HepG2 (cell line): ENCODE data around the gene TMEM14B. TPM values are rescaled to one million over a fixed set of nuclear protein-coding genes. Genes with fewer than 3 reads are reported as not detected.

Source experiments
- ATAC-seq: fragments of 200-7000 bp; cut with Tn5 transposase; 3 replicates; pipeline ENCODE4 v1.9.1; 2020; ENCODE audit warnings: mild to moderate bottlenecking, moderate library complexity
- BruUV-seq: library from RNA; stranded (reverse); fragments of 400-500 nt; replicated peaks from 2 replicates; lab custom pipeline; 2021; lab: Mats Ljungman, UMichigan
- CTCF ChIA-PET: fragments of 300-600 bp; formaldehyde crosslinking; extraction: SDS; loops from one replicate; lab custom pipeline; 2021; ENCODE audit warnings: low total read pairs, inconsistent platforms, low intra/inter-chr PET ratio; lab: Yijun Ruan, JAX
- POLR2A ChIA-PET: fragments of 350-600 bp; sonication (Branson Sonifier 250); formaldehyde crosslinking; loops from one replicate; lab custom pipeline; 2020; ENCODE audit warnings: antibody characterized with exemption, inconsistent platforms; lab: Yijun Ruan, JAX
- DNase-seq: peaks from one replicate; pipeline ENCODE4 v3.0.0-alpha.2; 2015; ENCODE audit warnings: low spot score
- FAIRE-seq: peaks from 3 replicates; lab custom pipeline; 2011; peaks lifted over from hg19 to GRCh38; lab: Jason Lieb, UNC
- H2AFZ ChIP-seq: one replicate; pipeline ENCODE4 v1.6.1; 2011; ENCODE audit warnings: low read length, inconsistent platforms
- H3K27ac ChIP-seq: fragments of 300-600 bp; 3 replicates; pipeline ENCODE4 v1.8.0; 2011; ENCODE audit warnings: mixed run types, mild to moderate bottlenecking, mixed read lengths, low read length, inconsistent platforms; ENCODE audit not compliant: insufficient read depth; ENCODE audit errors: extremely low read length
- H3K27me3 ChIP-seq, 2 experiments: fragments of 200-600 bp in 1 of 2; 2 replicates in 1 of 2; 3 replicates in 1 of 2; pipeline versions ENCODE4 v1.6.0 to v1.8.0; 2011; ENCODE audit warnings: low read length in 2 of 2, mild to moderate bottlenecking in 2 of 2, moderate library complexity in 2 of 2, inconsistent platforms in 1 of 2; ENCODE audit not compliant: insufficient read depth in 2 of 2, control insufficient read depth in 1 of 2
- H3K36me3 ChIP-seq, 2 experiments: fragments of 200-600 bp in 1 of 2; replicated peaks in 1 of 2; 2 replicates in 1 of 2; 3 replicates in 1 of 2; pipeline versions ENCODE4 v1.5.1 to v1.8.0; 2011; ENCODE audit warnings: low read length in 2 of 2, inconsistent platforms in 1 of 2; ENCODE audit not compliant: insufficient read depth in 2 of 2, control insufficient read depth in 1 of 2
- H3K4me1 ChIP-seq: 2 replicates; pipeline ENCODE4 v1.5.1; 2012; ENCODE audit warnings: low read length, inconsistent platforms; ENCODE audit not compliant: insufficient read depth
- H3K4me2 ChIP-seq: 2 replicates; pipeline ENCODE4 v1.6.0; 2011; ENCODE audit warnings: low read depth, low read length, inconsistent platforms
- H3K4me3 ChIP-seq, 3 experiments: fragments of 200-600 bp in 1 of 3; sonication (generic), shearing (Covaris generic) in 1 of 3; replicated peaks in 1 of 3; 2 replicates each; pipeline ENCODE4 v1.5.1; 2011 to 2016; ENCODE audit warnings: low read length in 3 of 3, inconsistent platforms in 2 of 3, low read depth in 2 of 3, mild to moderate bottlenecking in 2 of 3, control low read depth in 1 of 3, mixed read lengths in 1 of 3; ENCODE audit not compliant: insufficient read depth in 1 of 3
- H3K79me2 ChIP-seq: one replicate; pipeline ENCODE4 v1.6.1; 2011; ENCODE audit warnings: low read length, inconsistent platforms; ENCODE audit not compliant: insufficient read depth
- H3K9ac ChIP-seq: 2 replicates; pipeline ENCODE4 v1.6.0; 2011; ENCODE audit warnings: mild to moderate bottlenecking, low read depth, low read length, inconsistent platforms; ENCODE audit not compliant: insufficient read depth
- H3K9me3 ChIP-seq: 2 replicates; pipeline ENCODE4 v1.5.1; 2012; ENCODE audit warnings: mild to moderate bottlenecking, low read length
- H4K20me1 ChIP-seq: 2 replicates; pipeline ENCODE4 v1.6.0; 2011; ENCODE audit warnings: inconsistent platforms, mild to moderate bottlenecking, low read length, moderate library complexity; ENCODE audit not compliant: insufficient read depth
- FOSL2 ChIP-seq: sonication (generic); formaldehyde crosslinking; IDR thresholded peaks from 2 replicates; pipeline ENCODE4 v1.4.0; 2020; ENCODE audit warnings: missing genetic modification reagents
- NCOA2 ChIP-seq: sonication (generic); formaldehyde crosslinking; IDR thresholded peaks from 2 replicates; pipeline ENCODE4 v1.8.0; 2022; ENCODE audit warnings: inconsistent platforms
- NKX3-1 ChIP-seq: sonication (generic); formaldehyde crosslinking; IDR thresholded peaks from 2 replicates; pipeline ENCODE4 v1.5.0; 2020; ENCODE audit warnings: missing genetic modification reagents
- NPAS2 ChIP-seq: sonication (generic); formaldehyde crosslinking; IDR thresholded peaks from 2 replicates; pipeline ENCODE4 v1.8.0; 2022; ENCODE audit warnings: mild to moderate bottlenecking, missing genetic modification reagents, borderline replicate concordance
- NR2C2 ChIP-seq: sonication (generic); formaldehyde crosslinking; IDR thresholded peaks from 2 replicates; pipeline ENCODE4 v1.4.0; 2020; ENCODE audit warnings: missing genetic modification reagents, mild to moderate bottlenecking, moderate library complexity, borderline replicate concordance
- PAWR ChIP-seq: sonication (generic); formaldehyde crosslinking; IDR thresholded peaks from 2 replicates; pipeline ENCODE4 v1.4.0; 2020; ENCODE audit warnings: missing genetic modification reagents, mild to moderate bottlenecking, borderline replicate concordance
- PPARG ChIP-seq: conservative IDR thresholded peaks from 2 replicates; pipeline ENCODE4 v1.6.1; 2016; ENCODE audit warnings: missing biosample characterization, missing genetic modification reagents
- RELA ChIP-seq: sonication (generic); formaldehyde crosslinking; IDR thresholded peaks from 2 replicates; pipeline ENCODE4 v1.4.0; 2020; ENCODE audit warnings: missing genetic modification reagents
- RXRB ChIP-seq: IDR thresholded peaks from 2 replicates; pipeline ENCODE4 v1.6.1; 2016; ENCODE audit warnings: borderline replicate concordance, missing genetic modification reagents, missing compliant biosample characterization
- SALL1 ChIP-seq: sonication (generic); formaldehyde crosslinking; IDR thresholded peaks from 2 replicates; pipeline ENCODE4 v1.8.0; 2022; ENCODE audit warnings: mild to moderate bottlenecking, missing genetic modification reagents
- SAP130 ChIP-seq: IDR thresholded peaks from 2 replicates; pipeline ENCODE4 v1.6.1; 2016; ENCODE audit warnings: low read depth
- WIZ ChIP-seq: sonication (generic); formaldehyde crosslinking; IDR thresholded peaks from 2 replicates; pipeline ENCODE4 v1.5.1; 2020; ENCODE audit warnings: mild to moderate bottlenecking, missing genetic modification reagents
- WGBS: methylation state at CpG from one replicate; pipeline ENCODE4 v1.1.6; 2017; ENCODE audit warnings: low lambda C conversion rate; 5-methylcytosine and 5-hydroxymethylcytosine counted together
- in situ Hi-C: cut with HindIII; loops from 2 replicates; pipeline ENCODE4 v1.10.0; 2017; ENCODE audit warnings: low pct_unique_long_range_greater_than_20kb; ENCODE audit not compliant: extremely low pct_ligation_motif_present
- intact Hi-C: fragments of 100-400 bp; cut with micrococcal nuclease; formaldehyde crosslinking; loops from one replicate; pipeline ENCODE4 v1.10.0; 2022; ENCODE audit not compliant: unreplicated experiment
- polyA plus RNA-seq, 8 experiments: library from polyadenylated mRNA; depleted of rRNA in 3 of 8; stranded (reverse) in 7 of 8; unstranded in 1 of 8; fragments of >200 nt; fragmentation: Illumina TruSeq in 4 of 8; extraction: Trizol in 4 of 8; gene quantifications; 2 replicates each; pipeline versions ENCODE4 v1.2.1 to v1.2.3, GENCODE V29; 2011 to 2016; ENCODE audit warnings: low read depth in 4 of 8, missing spikeins in 1 of 8, mixed read lengths in 1 of 8; ENCODE audit not compliant: insufficient read depth in 1 of 8
- total RNA-seq, 5 experiments: library from RNA; depleted of rRNA; stranded (reverse); fragments of >200 nt; fragmentation: Illumina TruSeq; extraction: Trizol; gene quantifications; 2 replicates each; pipeline ENCODE4 v1.2.3, GENCODE V29; 2016; ENCODE audit warnings: low read depth in 1 of 5
- TF ChIP-seq, protein P1 (sequence below): sonication (generic); formaldehyde crosslinking; IDR thresholded peaks from 2 replicates; pipeline ENCODE4 v1.4.0; 2020; ENCODE audit warnings: missing genetic modification reagents
- TF ChIP-seq, protein P2 (sequence below): sonication (generic); IDR thresholded peaks from 2 replicates; pipeline ENCODE4 v1.6.1; 2016; ENCODE audit warnings: low read depth, borderline replicate concordance
- TF ChIP-seq, protein P3 (sequence below): IDR thresholded peaks from 2 replicates; pipeline ENCODE4 v1.6.1; 2012; ENCODE audit warnings: low read depth, low read length, improper control_type of control experiment

Gene TMEM14B
- total and polyA plus RNA-seq, 2 of the 13 experiments (the other 11 are each of a cell fraction or from before 2014, with no cell fraction given) = 133 to 200 TPM

DNA sequence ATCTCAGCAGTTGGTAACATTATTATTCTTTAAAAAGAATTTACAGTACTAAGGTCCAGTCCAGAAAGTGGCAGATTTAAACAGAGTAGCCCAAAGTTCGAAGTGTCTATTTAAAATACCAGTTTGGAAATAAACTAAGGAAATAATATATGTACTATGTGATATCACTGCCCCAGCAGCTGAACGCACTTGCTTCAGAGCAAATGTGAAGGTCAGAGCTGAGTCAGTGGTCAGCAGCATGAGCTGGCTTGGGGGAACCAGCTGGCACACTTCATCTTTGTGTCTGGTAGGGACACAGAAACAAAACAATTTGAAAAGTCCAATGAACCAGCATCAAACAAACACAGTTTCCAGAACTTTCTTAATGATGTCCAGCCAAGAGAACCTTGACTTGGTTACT is 15.4 kb downstream of the TMEM14B start:
- FAIRE-seq (peak; percentile 46), ATAC-seq (peak; percentile 64; the same call in 2 of the 3 replicates), DNase-seq (peak; percentile 38)
- CTCF ChIA-PET = no interaction called here
- TSS peak; percentile 9 for BruUV-seq
- WGBS = 58% methylated on average over 2 of the region's 2 CpGs
- Histone ChIP-seq H3K4me1 (peaks cover 26% of the 10 kb centered on the region), H4K20me1 (no peaks in the 10 kb centered on the region), H3K36me3 (peaks cover 5 to 25% of the 10 kb centered on the region in 2 experiments), H3K9ac (no peak overlapping the region), H3K27ac (peak overlapping the region; percentile 24), H2AFZ (no peak overlapping the region), H3K4me2 (no peak overlapping the region), H3K27me3 (no peaks in the 10 kb centered on the region), H3K4me3 (no peak overlapping the region), H3K79me2 (no peaks in the 10 kb centered on the region), H3K9me3 (no peaks in the 10 kb centered on the region)
- intact Hi-C loops = no loop called here
- POLR2A ChIA-PET = interaction anchor here (1.0 kb wide), 1 partner anchor 40 kb away, joined by 4 read pairs; the partner anchor contains the start of gene TMEM14C
- in situ Hi-C loops = no loop called here
- TF ChIP-seq RELA (CRISPR knock-in tag) (no peak), PPARG (CRISPR knock-in tag) (peak; percentile 51; the same call in 1 of the 2 replicates), NCOA2 (CRISPR knock-in tag) (no peak), SAP130 (CRISPR knock-in tag) (peak; percentile 63), PAWR (CRISPR knock-in tag) (no peak), NR2C2 (CRISPR knock-in tag) (no peak), NPAS2 (no peak), RXRB (CRISPR knock-in tag) (no peak), SALL1 (CRISPR knock-in tag) (peak; percentile 54), FOSL2 (CRISPR knock-in tag) (peak; percentile 72), NKX3-1 (CRISPR knock-in tag) (no peak), WIZ (CRISPR knock-in tag) (no peak)
- TF ChIP-seq, protein P1, sequence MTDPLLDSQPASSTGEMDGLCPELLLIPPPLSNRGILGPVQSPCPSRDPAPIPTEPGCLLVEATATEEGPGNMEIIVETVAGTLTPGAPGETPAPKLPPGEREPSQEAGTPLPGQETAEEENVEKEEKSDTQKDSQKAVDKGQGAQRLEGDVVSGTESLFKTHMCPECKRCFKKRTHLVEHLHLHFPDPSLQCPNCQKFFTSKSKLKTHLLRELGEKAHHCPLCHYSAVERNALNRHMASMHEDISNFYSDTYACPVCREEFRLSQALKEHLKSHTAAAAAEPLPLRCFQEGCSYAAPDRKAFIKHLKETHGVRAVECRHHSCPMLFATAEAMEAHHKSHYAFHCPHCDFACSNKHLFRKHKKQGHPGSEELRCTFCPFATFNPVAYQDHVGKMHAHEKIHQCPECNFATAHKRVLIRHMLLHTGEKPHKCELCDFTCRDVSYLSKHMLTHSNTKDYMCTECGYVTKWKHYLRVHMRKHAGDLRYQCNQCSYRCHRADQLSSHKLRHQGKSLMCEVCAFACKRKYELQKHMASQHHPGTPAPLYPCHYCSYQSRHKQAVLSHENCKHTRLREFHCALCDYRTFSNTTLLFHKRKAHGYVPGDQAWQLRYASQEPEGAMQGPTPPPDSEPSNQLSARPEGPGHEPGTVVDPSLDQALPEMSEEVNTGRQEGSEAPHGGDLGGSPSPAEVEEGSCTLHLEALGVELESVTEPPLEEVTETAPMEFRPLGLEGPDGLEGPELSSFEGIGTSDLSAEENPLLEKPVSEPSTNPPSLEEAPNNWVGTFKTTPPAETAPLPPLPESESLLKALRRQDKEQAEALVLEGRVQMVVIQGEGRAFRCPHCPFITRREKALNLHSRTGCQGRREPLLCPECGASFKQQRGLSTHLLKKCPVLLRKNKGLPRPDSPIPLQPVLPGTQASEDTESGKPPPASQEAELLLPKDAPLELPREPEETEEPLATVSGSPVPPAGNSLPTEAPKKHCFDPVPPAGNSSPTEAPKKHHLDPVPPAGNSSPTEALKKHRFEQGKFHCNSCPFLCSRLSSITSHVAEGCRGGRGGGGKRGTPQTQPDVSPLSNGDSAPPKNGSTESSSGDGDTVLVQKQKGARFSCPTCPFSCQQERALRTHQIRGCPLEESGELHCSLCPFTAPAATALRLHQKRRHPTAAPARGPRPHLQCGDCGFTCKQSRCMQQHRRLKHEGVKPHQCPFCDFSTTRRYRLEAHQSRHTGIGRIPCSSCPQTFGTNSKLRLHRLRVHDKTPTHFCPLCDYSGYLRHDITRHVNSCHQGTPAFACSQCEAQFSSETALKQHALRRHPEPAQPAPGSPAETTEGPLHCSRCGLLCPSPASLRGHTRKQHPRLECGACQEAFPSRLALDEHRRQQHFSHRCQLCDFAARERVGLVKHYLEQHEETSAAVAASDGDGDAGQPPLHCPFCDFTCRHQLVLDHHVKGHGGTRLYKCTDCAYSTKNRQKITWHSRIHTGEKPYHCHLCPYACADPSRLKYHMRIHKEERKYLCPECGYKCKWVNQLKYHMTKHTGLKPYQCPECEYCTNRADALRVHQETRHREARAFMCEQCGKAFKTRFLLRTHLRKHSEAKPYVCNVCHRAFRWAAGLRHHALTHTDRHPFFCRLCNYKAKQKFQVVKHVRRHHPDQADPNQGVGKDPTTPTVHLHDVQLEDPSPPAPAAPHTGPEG = no peak
- TF ChIP-seq, protein P2, sequence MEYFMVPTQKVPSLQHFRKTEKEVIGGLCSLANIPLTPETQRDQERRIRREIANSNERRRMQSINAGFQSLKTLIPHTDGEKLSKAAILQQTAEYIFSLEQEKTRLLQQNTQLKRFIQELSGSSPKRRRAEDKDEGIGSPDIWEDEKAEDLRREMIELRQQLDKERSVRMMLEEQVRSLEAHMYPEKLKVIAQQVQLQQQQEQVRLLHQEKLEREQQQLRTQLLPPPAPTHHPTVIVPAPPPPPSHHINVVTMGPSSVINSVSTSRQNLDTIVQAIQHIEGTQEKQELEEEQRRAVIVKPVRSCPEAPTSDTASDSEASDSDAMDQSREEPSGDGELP = peak; percentile 42; the same call in 1 of the 2 replicates
- TF ChIP-seq, protein P3, sequence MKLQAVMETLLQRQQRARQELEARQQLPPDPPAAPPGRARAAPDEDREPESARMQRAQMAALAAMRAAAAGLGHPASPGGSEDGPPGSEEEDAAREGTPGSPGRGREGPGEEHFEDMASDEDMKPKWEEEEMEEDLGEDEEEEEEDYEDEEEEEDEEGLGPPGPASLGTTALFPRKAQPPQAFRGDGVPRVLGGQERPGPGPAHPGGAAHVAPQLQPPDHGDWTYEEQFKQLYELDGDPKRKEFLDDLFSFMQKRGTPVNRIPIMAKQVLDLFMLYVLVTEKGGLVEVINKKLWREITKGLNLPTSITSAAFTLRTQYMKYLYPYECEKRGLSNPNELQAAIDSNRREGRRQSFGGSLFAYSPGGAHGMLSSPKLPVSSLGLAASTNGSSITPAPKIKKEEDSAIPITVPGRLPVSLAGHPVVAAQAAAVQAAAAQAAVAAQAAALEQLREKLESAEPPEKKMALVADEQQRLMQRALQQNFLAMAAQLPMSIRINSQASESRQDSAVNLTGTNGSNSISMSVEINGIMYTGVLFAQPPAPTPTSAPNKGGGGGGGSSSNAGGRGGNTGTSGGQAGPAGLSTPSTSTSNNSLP = peak; percentile 64
